HEK293 (cell line): ENCODE data around the gene TMA7B.

Source experiments
- CTCF ChIA-PET: fragments of 350-600 bp; formaldehyde crosslinking; extraction: SDS; loops from one replicate; lab custom pipeline; 2021; ENCODE audit warnings: antibody characterized with exemption; lab: Yijun Ruan, JAX
- POLR2A ChIA-PET: fragments of 300-600 bp; formaldehyde crosslinking; extraction: SDS; loops from one replicate; lab custom pipeline; 2020; ENCODE audit warnings: antibody characterized with exemption, inconsistent platforms; lab: Yijun Ruan, JAX
- H3K27ac ChIP-seq: fragments of 200-500 bp; sonication (Bioruptor generic); 2 replicates; pipeline ENCODE4 v1.5.1; 2014; ENCODE audit warnings: low read depth, low read length, control low read depth, inconsistent platforms; ENCODE audit errors: extremely low read depth
- H3K36me3 ChIP-seq, 2 experiments: fragments of 200-500 bp in 1 of 2; sonication (Bioruptor generic) in 1 of 2; 1 replicate in 1 of 2; 2 replicates in 1 of 2; pipeline ENCODE4 v1.5.1; 2014 to 2017; ENCODE audit warnings: inconsistent platforms in 2 of 2, low read length in 2 of 2; ENCODE audit not compliant: control insufficient read depth in 2 of 2, insufficient read depth in 1 of 2
- H3K4me1 ChIP-seq: fragments of 200-500 bp; sonication (Bioruptor generic); 2 replicates; pipeline ENCODE4 v1.5.1; 2014; ENCODE audit warnings: mild to moderate bottlenecking, low read length, inconsistent platforms; ENCODE audit not compliant: control insufficient read depth, insufficient read depth
- H3K4me3 ChIP-seq: 2 replicates; pipeline ENCODE4 v1.5.1; 2011; ENCODE audit warnings: low read depth, mild to moderate bottlenecking, control low read depth, low read length, moderate library complexity
- H3K9me3 ChIP-seq: fragments of 200-500 bp; sonication (Bioruptor generic); 2 replicates; pipeline ENCODE4 v1.5.1; 2014; ENCODE audit warnings: low read depth, low read length, inconsistent platforms; ENCODE audit not compliant: control insufficient read depth, insufficient read depth
- FEZF1 ChIP-seq: fragments of 450-650 bp; formaldehyde crosslinking; IDR thresholded peaks from 2 replicates; pipeline ENCODE4 v1.5.1; 2016; ENCODE audit warnings: missing biosample characterization, missing genetic modification characterization
- HOXC10 ChIP-seq: sonication (generic); formaldehyde crosslinking; IDR thresholded peaks from 2 replicates; pipeline ENCODE4 v1.8.1; 2023; ENCODE audit warnings: mild to moderate bottlenecking, missing genetic modification reagents
- KLF7 ChIP-seq: fragments of 450-650 bp; formaldehyde crosslinking; IDR thresholded peaks from 2 replicates; pipeline ENCODE4 v1.5.1; 2016; ENCODE audit warnings: missing biosample characterization, missing genetic modification characterization, borderline replicate concordance
- SALL2 ChIP-seq: fragments of 450-650 bp; formaldehyde crosslinking; IDR thresholded peaks from 2 replicates; pipeline ENCODE4 v1.5.0; 2017; ENCODE audit warnings: missing biosample characterization, mild to moderate bottlenecking, missing genetic modification characterization, borderline replicate concordance
- SP2 ChIP-seq: fragments of 450-650 bp; formaldehyde crosslinking; IDR thresholded peaks from 2 replicates; pipeline ENCODE4 v1.5.1; 2016; ENCODE audit warnings: missing biosample characterization, missing genetic modification characterization
- ZNF112 ChIP-seq: fragments of 450-650 bp; formaldehyde crosslinking; IDR thresholded peaks from 2 replicates; pipeline ENCODE4 v1.5.0; 2017; ENCODE audit warnings: missing biosample characterization, missing genetic modification characterization
- ZNF184 ChIP-seq: fragments of 450-650 bp; IDR thresholded peaks from 2 replicates; pipeline ENCODE4 v1.5.1; 2018; ENCODE audit warnings: missing biosample characterization, mild to moderate bottlenecking, missing genetic modification characterization
- ZNF19 ChIP-seq: fragments of 450-650 bp; formaldehyde crosslinking; IDR thresholded peaks from 2 replicates; pipeline ENCODE4; 2016; ENCODE audit warnings: missing biosample characterization, missing genetic modification characterization, low read depth
- ZNF223 ChIP-seq: fragments of 450-650 bp; formaldehyde crosslinking; IDR thresholded peaks from 2 replicates; pipeline ENCODE4 v1.5.1; 2016; ENCODE audit warnings: missing biosample characterization, missing genetic modification characterization
- ZNF423 ChIP-seq: fragments of 450-650 bp; formaldehyde crosslinking; IDR thresholded peaks from 2 replicates; pipeline ENCODE4 v1.5.1; 2016; ENCODE audit warnings: missing biosample characterization, missing genetic modification characterization
- ZNF510 ChIP-seq: fragments of 450-650 bp; formaldehyde crosslinking; IDR thresholded peaks from 2 replicates; pipeline ENCODE4 v1.5.1; 2018; ENCODE audit warnings: mild to moderate bottlenecking, missing genetic modification characterization, missing biosample characterization; ENCODE audit not compliant: insufficient replicate concordance
- ZNF529 ChIP-seq: fragments of 450-650 bp; formaldehyde crosslinking; IDR thresholded peaks from 2 replicates; pipeline ENCODE4 v1.5.1; 2017; ENCODE audit warnings: missing genetic modification characterization, missing biosample characterization; ENCODE audit not compliant: insufficient replicate concordance
- ZNF777 ChIP-seq: fragments of 450-650 bp; formaldehyde crosslinking; IDR thresholded peaks from 2 replicates; pipeline ENCODE4 v1.5.1; 2017; ENCODE audit warnings: missing biosample characterization, missing genetic modification characterization, borderline replicate concordance
- ZNF792 ChIP-seq: fragments of 450-650 bp; formaldehyde crosslinking; IDR thresholded peaks from 2 replicates; pipeline ENCODE4 v1.5.1; 2016; ENCODE audit warnings: missing biosample characterization, missing genetic modification characterization
- TF ChIP-seq, protein P1 (sequence below): fragments of 450-650 bp; formaldehyde crosslinking; IDR thresholded peaks from 2 replicates; pipeline ENCODE4 v1.5.1; 2017; ENCODE audit warnings: missing biosample characterization, missing genetic modification characterization
- TF ChIP-seq, protein P2 (sequence below): sonication (generic); formaldehyde crosslinking; IDR thresholded peaks from 2 replicates; pipeline ENCODE4 v1.8.1; 2022; ENCODE audit warnings: mild to moderate bottlenecking, moderate library complexity, missing genetic modification reagents
- TF ChIP-seq, protein P3 (sequence below): fragments of 450-650 bp; formaldehyde crosslinking; optimal IDR thresholded peaks from 2 replicates; pipeline ENCODE3; 2016; ENCODE audit warnings: missing biosample characterization, mild to moderate bottlenecking, missing genetic modification characterization
- TF ChIP-seq, protein P4 (sequence below): fragments of 450-650 bp; IDR thresholded peaks from 2 replicates; pipeline ENCODE4 v1.5.1; 2018; ENCODE audit warnings: missing biosample characterization, mild to moderate bottlenecking, missing genetic modification characterization

TMA7B gene

DNA sequence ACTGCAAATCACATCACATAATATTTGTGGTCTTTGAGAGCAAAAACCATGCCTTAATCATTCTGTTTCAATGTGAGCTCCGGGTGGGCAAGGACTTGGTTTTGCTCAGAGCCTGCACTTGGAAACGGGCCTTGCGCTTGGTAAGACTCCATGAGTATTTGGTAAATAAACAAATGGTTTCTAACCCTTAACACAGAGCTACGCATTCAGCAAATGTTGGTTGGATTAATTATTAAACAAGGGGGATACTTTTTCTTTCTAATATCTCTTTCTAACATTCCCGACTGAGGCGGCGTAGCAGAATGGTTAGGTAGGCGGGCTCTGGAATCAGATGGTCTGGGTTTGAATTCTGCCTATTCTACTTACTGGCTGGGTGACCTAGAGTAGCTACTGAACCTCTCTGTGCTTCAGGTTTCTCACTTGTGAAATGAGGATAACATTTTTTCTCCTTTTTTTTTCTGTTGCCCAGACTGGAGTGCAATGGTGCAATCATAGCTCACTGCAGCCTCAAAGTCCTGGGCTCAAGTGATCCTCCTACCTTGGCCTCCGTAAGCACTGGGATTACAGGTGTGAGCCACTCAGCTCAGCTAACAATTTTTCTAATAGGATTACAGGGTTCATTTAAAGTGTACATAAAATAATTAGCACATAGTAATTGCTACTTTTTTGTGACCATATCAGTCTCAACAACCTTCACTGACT is 31.1 kb downstream of the TMA7B start:
- POLR2A ChIA-PET: no interaction called here
- Histone ChIP-seq H3K36me3 (no peaks in the 10 kb centered on the region), H3K4me1 (no peaks in the 10 kb centered on the region), H3K9me3 (no peaks in the 10 kb centered on the region), H3K4me3 (no peak overlapping the region), H3K27ac (no peak overlapping the region)
- TF ChIP-seq ZNF223 (tag by site-specific recombination): no peak
- no peak for TF ChIP-seq ZNF529 (tag by site-specific recombination)
- no peak for TF ChIP-seq ZNF792
- TF ChIP-seq KLF7 (tag by site-specific recombination): no peak
- TF ChIP-seq, protein P1, sequence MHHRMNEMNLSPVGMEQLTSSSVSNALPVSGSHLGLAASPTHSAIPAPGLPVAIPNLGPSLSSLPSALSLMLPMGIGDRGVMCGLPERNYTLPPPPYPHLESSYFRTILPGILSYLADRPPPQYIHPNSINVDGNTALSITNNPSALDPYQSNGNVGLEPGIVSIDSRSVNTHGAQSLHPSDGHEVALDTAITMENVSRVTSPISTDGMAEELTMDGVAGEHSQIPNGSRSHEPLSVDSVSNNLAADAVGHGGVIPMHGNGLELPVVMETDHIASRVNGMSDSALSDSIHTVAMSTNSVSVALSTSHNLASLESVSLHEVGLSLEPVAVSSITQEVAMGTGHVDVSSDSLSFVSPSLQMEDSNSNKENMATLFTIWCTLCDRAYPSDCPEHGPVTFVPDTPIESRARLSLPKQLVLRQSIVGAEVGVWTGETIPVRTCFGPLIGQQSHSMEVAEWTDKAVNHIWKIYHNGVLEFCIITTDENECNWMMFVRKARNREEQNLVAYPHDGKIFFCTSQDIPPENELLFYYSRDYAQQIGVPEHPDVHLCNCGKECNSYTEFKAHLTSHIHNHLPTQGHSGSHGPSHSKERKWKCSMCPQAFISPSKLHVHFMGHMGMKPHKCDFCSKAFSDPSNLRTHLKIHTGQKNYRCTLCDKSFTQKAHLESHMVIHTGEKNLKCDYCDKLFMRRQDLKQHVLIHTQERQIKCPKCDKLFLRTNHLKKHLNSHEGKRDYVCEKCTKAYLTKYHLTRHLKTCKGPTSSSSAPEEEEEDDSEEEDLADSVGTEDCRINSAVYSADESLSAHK (tag by site-specific recombination): no peak
- TF ChIP-seq SALL2: no peak
- no peak for TF ChIP-seq ZNF510 (tag by site-specific recombination)
- TF ChIP-seq FEZF1 (tag by site-specific recombination): no peak
- no peak for TF ChIP-seq ZNF777
- TF ChIP-seq, protein P2, sequence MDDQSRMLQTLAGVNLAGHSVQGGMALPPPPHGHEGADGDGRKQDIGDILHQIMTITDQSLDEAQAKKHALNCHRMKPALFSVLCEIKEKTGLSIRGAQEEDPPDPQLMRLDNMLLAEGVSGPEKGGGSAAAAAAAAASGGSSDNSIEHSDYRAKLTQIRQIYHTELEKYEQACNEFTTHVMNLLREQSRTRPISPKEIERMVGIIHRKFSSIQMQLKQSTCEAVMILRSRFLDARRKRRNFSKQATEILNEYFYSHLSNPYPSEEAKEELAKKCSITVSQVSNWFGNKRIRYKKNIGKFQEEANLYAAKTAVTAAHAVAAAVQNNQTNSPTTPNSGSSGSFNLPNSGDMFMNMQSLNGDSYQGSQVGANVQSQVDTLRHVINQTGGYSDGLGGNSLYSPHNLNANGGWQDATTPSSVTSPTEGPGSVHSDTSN: no peak
- TF ChIP-seq ZNF423 (tag by site-specific recombination): no peak
- TF ChIP-seq ZNF184 (tag by site-specific recombination): no peak
- TF ChIP-seq SP2 (tag by site-specific recombination): no peak
- TF ChIP-seq, protein P3, sequence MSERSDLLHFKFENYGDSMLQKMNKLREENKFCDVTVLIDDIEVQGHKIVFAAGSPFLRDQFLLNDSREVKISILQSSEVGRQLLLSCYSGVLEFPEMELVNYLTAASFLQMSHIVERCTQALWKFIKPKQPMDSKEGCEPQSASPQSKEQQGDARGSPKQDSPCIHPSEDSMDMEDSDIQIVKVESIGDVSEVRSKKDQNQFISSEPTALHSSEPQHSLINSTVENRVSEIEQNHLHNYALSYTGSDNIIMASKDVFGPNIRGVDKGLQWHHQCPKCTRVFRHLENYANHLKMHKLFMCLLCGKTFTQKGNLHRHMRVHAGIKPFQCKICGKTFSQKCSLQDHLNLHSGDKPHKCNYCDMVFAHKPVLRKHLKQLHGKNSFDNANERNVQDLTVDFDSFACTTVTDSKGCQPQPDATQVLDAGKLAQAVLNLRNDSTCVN: no peak
- TF ChIP-seq, protein P4, sequence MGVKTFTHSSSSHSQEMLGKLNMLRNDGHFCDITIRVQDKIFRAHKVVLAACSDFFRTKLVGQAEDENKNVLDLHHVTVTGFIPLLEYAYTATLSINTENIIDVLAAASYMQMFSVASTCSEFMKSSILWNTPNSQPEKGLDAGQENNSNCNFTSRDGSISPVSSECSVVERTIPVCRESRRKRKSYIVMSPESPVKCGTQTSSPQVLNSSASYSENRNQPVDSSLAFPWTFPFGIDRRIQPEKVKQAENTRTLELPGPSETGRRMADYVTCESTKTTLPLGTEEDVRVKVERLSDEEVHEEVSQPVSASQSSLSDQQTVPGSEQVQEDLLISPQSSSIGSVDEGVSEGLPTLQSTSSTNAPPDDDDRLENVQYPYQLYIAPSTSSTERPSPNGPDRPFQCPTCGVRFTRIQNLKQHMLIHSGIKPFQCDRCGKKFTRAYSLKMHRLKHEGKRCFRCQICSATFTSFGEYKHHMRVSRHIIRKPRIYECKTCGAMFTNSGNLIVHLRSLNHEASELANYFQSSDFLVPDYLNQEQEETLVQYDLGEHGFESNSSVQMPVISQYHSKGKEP (tag by site-specific recombination): no peak
- TF ChIP-seq ZNF112 (tag by site-specific recombination): no peak
- TF ChIP-seq HOXC10: no peak
- TF ChIP-seq ZNF19 (tag by site-specific recombination): no peak
- CTCF ChIA-PET: interaction anchor here (0.7 to 1.0 kb wide), 2 partner anchors 10 to 58 kb away, joined by 3 to 5 read pairs; no protein-coding TSS in a partner anchor
